Neural cell (in vitro differentiated cells): Measurements from ENCODE around the gene CEBPA. TPM values are rescaled to one million over a fixed set of nuclear protein-coding genes. Genes with fewer than 3 reads are reported as not detected.

Experiments
- H2AFZ ChIP-seq: fragments of 200-600, 300-800 bp; sonication (generic), shearing (Covaris generic); 2 replicates; pipeline ENCODE4 v1.6.0; 2014; ENCODE audit warnings: low read depth, mild to moderate bottlenecking, antibody characterized with exemption, low read length, moderate library complexity
- H3F3A ChIP-seq: fragments of 200-600 bp; shearing (Covaris generic); 2 replicates; pipeline ENCODE4 v1.6.1; 2016; ENCODE audit warnings: mild to moderate bottlenecking, moderate library complexity, mixed read lengths, antibody characterized with exemption, low read length; ENCODE audit not compliant: insufficient read depth, poor library complexity, severe bottlenecking
- H3K27ac ChIP-seq: fragments of 200-600, 300-800 bp; sonication (generic), shearing (Covaris generic); 2 replicates; pipeline ENCODE4 v1.5.1; 2014; ENCODE audit warnings: mild to moderate bottlenecking, low read length, moderate library complexity
- H3K27me3 ChIP-seq: fragments of 300-800, 200-600 bp; sonication (generic), shearing (Covaris generic); 2 replicates; pipeline ENCODE4 v1.6.0; 2014; ENCODE audit warnings: mild to moderate bottlenecking, low read depth, low read length, moderate library complexity; ENCODE audit not compliant: insufficient read depth
- H3K36me3 ChIP-seq: fragments of 300-800, 200-600 bp; sonication (generic), shearing (Covaris generic); 2 replicates; pipeline ENCODE4 v1.5.1; 2014; ENCODE audit warnings: mild to moderate bottlenecking, antibody characterized with exemption, low read length, moderate library complexity; ENCODE audit not compliant: insufficient read depth
- H3K4me2 ChIP-seq: fragments of 300-800, 200-600 bp; sonication (generic), shearing (Covaris generic); 2 replicates; pipeline ENCODE4 v1.6.0; 2014; ENCODE audit warnings: mild to moderate bottlenecking, low read length
- H3K4me3 ChIP-seq: fragments of 300-800, 200-600 bp; sonication (generic), shearing (Covaris generic); 2 replicates; pipeline ENCODE4 v1.5.1; 2014; ENCODE audit warnings: mild to moderate bottlenecking, low read length, moderate library complexity
- H3K79me2 ChIP-seq: fragments of 200-600 bp; shearing (Covaris generic); replicated peaks from 2 replicates; pipeline ENCODE4 v1.6.0; 2014; ENCODE audit warnings: mild to moderate bottlenecking, low read length, moderate library complexity; ENCODE audit not compliant: insufficient read depth
- H3K9ac ChIP-seq: fragments of 300-800, 200-600 bp; sonication (generic), shearing (Covaris generic); 2 replicates; pipeline ENCODE4 v1.6.1; 2016; ENCODE audit warnings: mild to moderate bottlenecking, low read length, mixed read lengths
- H3K9me2 ChIP-seq: fragments of 200-600 bp; shearing (Covaris generic); 2 replicates; pipeline ENCODE4 v1.6.1; 2016; ENCODE audit warnings: mild to moderate bottlenecking, low read length, mixed read lengths; ENCODE audit not compliant: insufficient read depth
- H3K9me3 ChIP-seq: fragments of 200-600, 300-800 bp; sonication (generic), shearing (Covaris generic); 2 replicates; pipeline ENCODE4 v1.6.1; 2016; ENCODE audit warnings: mild to moderate bottlenecking, mixed run types, low read length, moderate library complexity, mixed read lengths
- H4K20me1 ChIP-seq: fragments of 200-600 bp; shearing (Covaris generic); 2 replicates; pipeline ENCODE4 v1.6.1; 2016; ENCODE audit warnings: mild to moderate bottlenecking, mixed run types; ENCODE audit not compliant: insufficient read depth
- CTCF ChIP-seq: fragments of 450-650 bp; IDR thresholded peaks from 2 replicates; pipeline ENCODE4 v1.5.1; 2014; ENCODE audit warnings: antibody characterized with exemption, mild to moderate bottlenecking, moderate library complexity; ENCODE audit not compliant: poor library complexity, severe bottlenecking
- EP300 ChIP-seq: fragments of 450-650 bp; conservative IDR thresholded peaks from 2 replicates; pipeline ENCODE4 v1.6.1; 2014; ENCODE audit warnings: antibody characterized with exemption, mild to moderate bottlenecking, moderate library complexity; ENCODE audit not compliant: poor library complexity, severe bottlenecking
- EZH2 ChIP-seq: fragments of 200-600, 300-800 bp; shearing (Covaris generic), sonication (generic); IDR thresholded peaks from 2 replicates; pipeline ENCODE4 v1.6.1; 2014; ENCODE audit warnings: antibody characterized with exemption, low read length, borderline replicate concordance, mild to moderate bottlenecking; ENCODE audit not compliant: insufficient read depth, poor library complexity, severe bottlenecking
- MXI1 ChIP-seq: fragments of 450-650 bp; conservative IDR thresholded peaks from 2 replicates; pipeline ENCODE4 v1.6.1; 2014; ENCODE audit warnings: antibody characterized with exemption, mild to moderate bottlenecking; ENCODE audit not compliant: poor library complexity, severe bottlenecking
- POLR2AphosphoS5 ChIP-seq: IDR thresholded peaks from 2 replicates; pipeline ENCODE4 v1.6.1; 2012
- RAD21 ChIP-seq: fragments of 450-650 bp; conservative IDR thresholded peaks from 2 replicates; pipeline ENCODE4 v1.6.1; 2014; ENCODE audit warnings: antibody characterized with exemption, mild to moderate bottlenecking, moderate library complexity
- REST ChIP-seq: IDR thresholded peaks from 2 replicates; pipeline ENCODE4 v1.6.1; 2012; ENCODE audit warnings: borderline replicate concordance
- SMC3 ChIP-seq: fragments of 450-650 bp; conservative IDR thresholded peaks from 2 replicates; pipeline ENCODE4 v1.6.1; 2014; ENCODE audit warnings: antibody characterized with exemption, mild to moderate bottlenecking, moderate library complexity; ENCODE audit not compliant: poor library complexity
- TAF1 ChIP-seq: IDR thresholded peaks from 2 replicates; pipeline ENCODE4 v1.6.1; 2012; ENCODE audit warnings: low read depth
- polyA plus RNA-seq: library from polyadenylated mRNA; depleted of rRNA; stranded (reverse); fragments of >200 nt; gene quantifications from 2 replicates; pipeline ENCODE4 v1.2.3, GENCODE V29; 2014

The CEBPA gene
- polyA plus RNA-seq, 1 donor from 2014 or later, result 2.6 TPM

- no peak overlapping the region for H3K4me2 ChIP-seq
- H3K27me3 ChIP-seq, result peaks cover 35% of the 10 kb centered on the region
- H3K36me3 ChIP-seq, result no peaks in the 10 kb centered on the region
- H4K20me1 ChIP-seq, result no peaks in the 10 kb centered on the region
- H3K79me2 ChIP-seq, result no peaks in the 10 kb centered on the region
- no peak overlapping the region for H3K9ac ChIP-seq
- no peak overlapping the region for H3K27ac ChIP-seq
- no peak overlapping the region for H3K4me3 ChIP-seq
- no peaks in the 10 kb centered on the region for H3K9me3 ChIP-seq
- no peak overlapping the region for H2AFZ ChIP-seq
- TF ChIP-seq EZH2 (no peak), MXI1 (no peak), CTCF (no peak), TAF1 (no peak), REST (no peak), SMC3 (no peak), EP300 (no peak), POLR2AphosphoS5 (no peak)
- no peaks in the 10 kb centered on the region for H3F3A ChIP-seq
- no peaks in the 10 kb centered on the region for H3K9me2 ChIP-seq
Observed at GRCh38 chr19:33304760-33305647, 2.7 kb upstream of the CEBPA start.

GRCh38 chr19:33304371-33304759 is 2.0 kb upstream of the CEBPA start:
- Histone ChIP-seq H3K79me2 (no peaks in the 10 kb centered on the region), H3K4me3 (no peak overlapping the region), H3K27me3 (peaks cover 41% of the 10 kb centered on the region), H3K9me3 (no peaks in the 10 kb centered on the region), H3K27ac (no peak overlapping the region), H3K9me2 (no peaks in the 10 kb centered on the region), H3K4me2 (no peak overlapping the region), H3K9ac (no peak overlapping the region), H3K36me3 (no peaks in the 10 kb centered on the region), H3F3A (no peaks in the 10 kb centered on the region), H4K20me1 (no peaks in the 10 kb centered on the region), H2AFZ (no peak overlapping the region)
- TF ChIP-seq REST, result no peak
- TF ChIP-seq EP300, result no peak
- no peak for TF ChIP-seq MXI1
- TF ChIP-seq RAD21, result no peak
- no peak for TF ChIP-seq EZH2
- no peak for TF ChIP-seq TAF1
- no peak for TF ChIP-seq CTCF
- TF ChIP-seq SMC3, result no peak
- TF ChIP-seq POLR2AphosphoS5, result no peak
